ENCODE results near the gene PPP2R2B.

The PPP2R2B gene

DNA sequence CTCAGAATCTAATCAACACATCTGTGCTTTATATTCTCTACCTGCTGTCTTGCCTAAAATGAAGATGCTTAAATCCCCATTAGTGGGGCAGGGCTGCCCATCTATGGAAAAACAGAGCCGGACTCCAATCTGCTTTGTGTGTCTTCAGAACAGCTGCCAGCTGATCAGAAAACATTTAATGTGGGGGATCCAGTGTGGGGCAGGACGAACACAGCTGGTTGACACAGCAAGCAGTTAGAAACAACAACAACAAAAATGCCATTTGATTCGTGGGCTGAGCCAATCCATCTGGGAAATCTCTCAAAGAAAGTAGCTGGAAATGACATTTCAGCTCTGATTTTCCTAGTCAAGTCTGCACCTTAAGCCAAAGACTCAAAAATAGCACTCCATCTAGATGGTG, 99.8 kb downstream of the PPP2R2B start:
- DNase-seq, result no peak

DNA sequence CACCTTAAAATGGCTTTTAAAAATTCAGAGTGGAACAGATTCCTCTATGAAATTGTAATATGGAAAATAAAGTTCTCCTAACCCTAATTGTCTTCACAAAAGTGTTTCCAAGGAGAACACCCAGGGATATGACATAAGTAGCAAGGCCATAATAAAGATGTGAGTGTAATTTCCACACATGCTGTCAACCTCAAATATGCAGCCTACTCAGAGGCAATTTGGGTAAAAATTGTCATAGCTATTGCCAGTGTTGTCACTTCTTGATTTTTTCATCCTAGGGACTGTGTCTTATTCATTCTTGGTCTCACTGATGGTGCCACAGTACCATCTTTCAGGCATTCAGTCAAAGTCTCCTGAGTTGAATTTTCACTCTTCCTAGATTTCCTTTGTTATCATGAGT, 100.3 kb downstream of the PPP2R2B start:
- DNase-seq, result no peak

GRCh38 chr5:146772881-146773466, 105.6 kb downstream of the PPP2R2B start:
- peak; percentile 41 for DNase-seq

DNA sequence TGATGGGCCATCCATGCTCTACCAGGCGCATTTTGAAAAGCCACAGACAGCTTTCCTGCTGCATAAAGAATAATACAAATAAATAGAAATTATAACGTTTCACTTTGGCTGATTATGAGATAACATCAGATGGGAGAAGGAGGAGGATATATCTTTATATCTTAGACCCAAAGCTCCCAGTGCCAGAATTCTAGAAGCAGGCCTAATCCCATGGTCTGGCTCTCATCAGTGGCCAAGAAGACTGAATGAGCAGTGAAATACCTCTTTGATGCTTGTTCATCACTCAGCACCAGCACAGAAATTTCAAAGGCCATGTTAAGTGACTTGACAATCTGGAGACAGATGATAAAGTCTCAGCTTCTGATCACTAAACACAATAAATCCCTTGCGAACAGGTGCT, 107.6 kb downstream of the PPP2R2B start:
- no peak for DNase-seq

GRCh38 chr5:146770546-146770945, 108.0 kb downstream of the PPP2R2B start:
- DNase-seq, result no peak

DNA sequence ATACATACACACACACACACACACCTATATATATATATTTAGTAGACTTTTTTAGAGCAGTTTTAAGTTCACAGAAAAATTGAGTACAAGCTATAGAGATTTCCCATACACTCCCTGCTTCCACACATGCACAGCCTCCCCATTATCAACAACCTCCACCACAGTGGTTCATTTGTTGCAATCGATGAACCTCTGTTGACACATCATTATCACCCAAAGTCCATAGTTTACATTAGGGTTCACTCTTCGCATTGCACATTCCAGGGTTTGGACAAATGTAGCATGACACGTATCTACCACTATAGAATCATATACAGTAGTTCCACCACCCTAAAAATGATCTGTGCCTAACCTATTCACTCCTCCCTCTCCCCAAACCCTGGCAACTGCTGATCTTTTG, 111.0 kb downstream of the PPP2R2B start:
- no peak for DNase-seq

GRCh38 chr5:146766013-146766412, 112.5 kb downstream of the PPP2R2B start:
- peak; percentile 30 for DNase-seq

GRCh38 chr5:146765089-146765832, 113.3 kb downstream of the PPP2R2B start:
- peak; percentile 61 for DNase-seq

GRCh38 chr5:146762830-146763229, 115.7 kb downstream of the PPP2R2B start:
- DNase-seq, result no peak

GRCh38 chr5:146761811-146762210, 116.7 kb downstream of the PPP2R2B start:
- no peak for DNase-seq

DNA sequence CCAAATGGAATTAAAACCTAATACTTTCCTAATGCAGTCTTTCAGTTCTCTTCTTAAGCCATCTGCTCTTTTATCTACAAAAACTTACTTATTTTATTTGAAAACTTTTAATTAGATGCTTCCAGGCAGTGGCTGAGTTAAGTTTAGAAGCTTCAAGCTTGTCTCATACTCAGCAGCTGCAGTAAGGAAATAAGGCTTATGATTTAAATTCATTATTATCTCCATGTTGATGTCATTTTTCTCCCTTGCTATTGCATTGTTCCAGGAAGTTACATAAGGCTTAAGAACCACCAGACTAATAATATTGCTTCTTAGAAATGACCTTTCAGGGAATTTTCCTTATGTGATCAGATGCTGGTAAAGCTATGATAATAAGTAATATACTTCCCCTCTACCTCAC, 119.6 kb downstream of the PPP2R2B start:
- DNase-seq, result no peak

GRCh38 chr5:146758076-146758475, 120.5 kb downstream of the PPP2R2B start:
- DNase-seq, result no peak

DNA sequence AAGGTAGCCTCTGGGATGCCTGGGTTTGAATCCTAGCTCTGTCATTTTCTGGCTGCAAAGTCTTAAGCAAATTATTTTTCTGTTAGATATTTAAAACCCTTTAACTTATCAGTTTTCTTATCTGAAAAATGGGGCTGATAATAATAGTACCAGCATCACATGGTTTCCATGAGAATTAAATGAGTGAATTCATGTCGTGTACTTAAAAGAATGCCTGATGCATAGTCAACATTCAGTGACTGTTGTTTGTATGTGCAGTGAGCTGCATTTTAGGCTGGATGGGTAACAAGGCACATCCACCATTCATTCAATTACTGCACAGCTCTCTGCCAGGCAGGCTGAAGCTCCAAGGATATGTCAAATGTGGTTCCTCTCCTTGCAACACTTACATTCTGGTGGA, 122.0 kb downstream of the PPP2R2B start:
- no peak for DNase-seq

GRCh38 chr5:146755793-146756192, 122.8 kb downstream of the PPP2R2B start:
- peak; percentile 25 for DNase-seq

- no peak for DNase-seq
These were observed 123.9 kb downstream of the PPP2R2B start for GRCh38 chr5:146754621-146755020.

DNA sequence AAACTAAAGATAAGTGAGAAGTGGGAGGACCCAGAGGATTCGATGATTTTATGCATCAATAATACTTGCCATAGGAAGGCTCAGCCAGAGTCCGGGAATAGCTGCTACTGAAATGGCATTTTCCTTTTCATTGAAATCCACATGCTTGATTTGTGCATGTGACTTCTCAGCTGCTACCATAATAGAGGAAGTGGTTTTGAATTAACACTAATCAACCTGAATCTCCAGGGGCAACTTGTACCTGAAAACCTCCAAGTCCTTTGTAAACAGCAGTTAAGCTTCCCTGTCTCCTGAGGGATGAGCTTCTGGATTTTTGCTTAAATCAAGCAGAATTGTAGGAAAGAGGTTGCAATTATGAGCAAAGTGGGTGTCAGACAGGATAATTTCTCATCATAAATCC, 124.9 kb downstream of the PPP2R2B start:
- DNase-seq, result no peak

DNA sequence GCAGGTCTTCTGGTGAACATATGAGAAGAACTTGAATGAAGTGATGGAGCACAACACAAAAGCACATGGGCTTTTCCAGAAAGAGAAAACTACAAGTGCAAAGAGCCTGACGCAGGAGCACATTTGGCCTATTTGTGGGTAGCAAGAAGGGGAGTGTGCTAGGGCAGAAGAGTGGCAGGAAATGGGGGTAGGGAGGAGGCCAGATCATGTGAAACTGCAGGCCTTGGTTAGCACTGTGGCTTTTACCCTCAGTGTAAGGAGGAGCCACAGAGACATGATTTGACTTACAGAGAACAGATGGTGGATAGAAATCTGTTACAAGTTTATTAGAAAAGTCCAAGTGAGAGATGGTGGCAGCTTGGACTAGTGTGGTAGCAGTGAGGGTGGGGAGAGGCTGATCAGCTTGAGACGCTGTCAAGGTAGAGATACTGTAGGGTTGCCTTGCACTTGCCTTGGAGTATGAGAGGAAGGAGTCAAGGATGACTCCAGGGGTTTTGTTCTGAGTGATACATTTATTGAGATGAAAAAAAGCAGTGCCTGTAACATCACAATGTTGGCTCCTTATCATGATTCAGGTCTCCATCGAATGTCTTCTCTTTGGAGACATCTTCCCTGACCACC, 126.7 kb downstream of the PPP2R2B start:
- no peak for DNase-seq

GRCh38 chr5:146751054-146751453, 127.5 kb downstream of the PPP2R2B start:
- no peak for DNase-seq

DNA sequence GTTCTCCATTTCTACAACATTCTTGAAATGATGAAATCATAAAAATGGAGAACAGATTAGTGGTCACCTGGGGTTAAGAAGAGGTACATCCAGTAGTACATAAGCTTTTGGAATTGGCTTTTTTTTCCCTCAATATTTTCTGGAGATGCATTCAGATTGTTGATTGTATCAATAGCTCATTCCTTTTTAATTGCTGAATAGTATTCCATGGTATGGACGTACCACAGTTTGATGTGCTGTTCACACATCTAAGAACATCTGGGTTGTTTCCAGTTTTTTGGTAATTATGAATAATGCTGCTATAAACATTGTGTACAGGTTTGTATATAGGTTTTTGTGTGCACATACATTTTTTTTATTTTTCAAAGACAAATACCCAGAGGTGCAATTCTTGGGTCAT, 130.0 kb downstream of the PPP2R2B start:
- no peak for DNase-seq

DNA sequence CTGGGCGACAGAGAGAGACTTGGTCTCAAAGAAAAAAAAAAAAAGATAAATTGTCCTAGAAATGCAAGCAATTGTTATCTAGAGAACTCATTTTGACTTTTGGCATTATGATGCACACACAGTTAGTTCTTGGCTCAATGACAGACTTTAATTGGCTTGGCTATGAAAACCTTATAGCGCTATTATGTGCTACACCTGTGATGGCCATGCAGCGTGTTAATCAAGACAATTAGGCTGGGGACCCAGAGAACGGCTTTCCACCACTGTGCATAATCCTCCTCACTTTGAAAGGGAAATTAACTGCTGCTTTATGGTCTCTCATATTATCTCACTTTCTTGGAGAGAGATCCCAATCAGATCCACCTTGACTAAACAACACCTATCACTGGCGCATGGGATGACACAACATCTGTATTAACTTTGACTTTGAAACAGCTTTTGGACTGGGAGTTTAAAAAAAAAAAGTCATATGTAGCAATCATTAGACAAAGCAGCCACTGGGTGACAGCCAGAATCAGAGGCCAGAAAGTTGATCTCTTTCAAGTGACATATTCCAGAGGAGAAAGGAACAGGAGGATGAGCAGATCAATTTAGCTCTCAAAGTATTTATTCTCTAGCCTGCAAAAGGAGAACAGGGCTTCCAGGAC, 132.5 kb downstream of the PPP2R2B start:
- DNase-seq, result no peak

GRCh38 chr5:146744068-146744745, 134.3 kb downstream of the PPP2R2B start:
- peak; percentile 66 for DNase-seq

- no peak for DNase-seq
These were observed 143.5 kb downstream of the PPP2R2B start for GRCh38 chr5:146734936-146735577.

All from fibroblast of skin of abdomen (primary cell).